ENCODE data around the gene SNTG2.
"Not testable (repeated sequence)": the region's sequence is repeated elsewhere in the genome, so short reads cannot be mapped to it uniquely, and the experiment has no call there.

Gene SNTG2

GRCh38 chr2:1414121-1414520, 463.5 kb downstream of the SNTG2 start:
- H3K4me3 ChIP-seq (ENCODE audit: low read depth, low read length): no peak overlapping the region
- no peak for TF ChIP-seq CTCF (IDR thresholded peaks at IDR 0.05; ENCODE audit: insufficient read depth, low read depth, low read length, missing control alignments)
- no peak for DNase-seq (ENCODE audit: low read depth)

- DNase-seq (ENCODE audit: low read depth); H3K4me3 ChIP-seq (ENCODE audit: low read depth, low read length): not testable (repeated sequence)
These were observed 464.3 kb downstream of the SNTG2 start for GRCh38 chr2:1414901-1415300.

GRCh38 chr2:1415501-1415900, 464.9 kb downstream of the SNTG2 start:
- no peak for DNase-seq (ENCODE audit: low read depth)
- TF ChIP-seq CTCF (IDR thresholded peaks at IDR 0.05; ENCODE audit: insufficient read depth, low read depth, low read length, missing control alignments): no peak

More at GRCh38 chr2:1415501-1415900, 464.9 kb downstream of the SNTG2 start:
- no peak overlapping the region for H3K4me3 ChIP-seq (ENCODE audit: low read depth, low read length)

Data from GM12865 (cell line).